Stomach (tissue), 9 donors: ENCODE results near the gene FNDC10. TPM values are rescaled to one million over a fixed set of nuclear protein-coding genes. Genes with fewer than 3 reads are reported as not detected.
"Not testable (repeated sequence)": the region's sequence is repeated elsewhere in the genome, so short reads cannot be mapped to it uniquely, and the experiment has no call there.

ENCODE experiments used
- DNase-seq, 2 donors: peaks; one replicate each; pipeline versions ENCODE4 v3.0.0 to v3.0.0-alpha.2; 2013 to 2019
- H3K27ac ChIP-seq, 5 donors: fragments of 200-600 bp in 4 of 5; sonication (generic) in 4 of 5; one replicate each; pipeline ENCODE4 v1.5.1; 2013 to 2019; ENCODE audit warnings: mild to moderate bottlenecking in 1 of 5, moderate library complexity in 1 of 5
- H3K27me3 ChIP-seq, 3 donors: fragments of 200-600 bp; sonication (generic); one replicate each; pipeline ENCODE4 v1.5.1; 2017 to 2019; ENCODE audit warnings: mixed run types in 1 of 3
- H3K36me3 ChIP-seq, 4 donors: fragments of 200-600 bp; sonication (generic); 1 replicate in 3 of 4; 2 replicates in 1 of 4; pipeline ENCODE4 v1.5.1; 2016 to 2019
- H3K4me1 ChIP-seq, 4 donors: fragments of 200-600 bp; sonication (generic); one replicate each; pipeline ENCODE4 v1.5.1; 2016 to 2019
- H3K4me3 ChIP-seq, 4 donors: fragments of 200-600 bp; sonication (generic) in 3 of 4; one replicate each; pipeline ENCODE4 v1.5.1; 2016 to 2019; ENCODE audit warnings: mild to moderate bottlenecking in 1 of 4
- H3K9me3 ChIP-seq, 4 donors: fragments of 200-600 bp; sonication (generic); one replicate each; pipeline ENCODE4 v1.5.1; 2016 to 2019
- CTCF ChIP-seq, 7 experiments: fragments of 450-650 bp in 4 of 7; fragments of 200-600 bp in 3 of 7; sonication (generic) in 3 of 7; IDR thresholded peaks; one replicate each; pipeline ENCODE4 v1.5.1; 2016 to 2019; ENCODE audit warnings: antibody characterized with exemption in 7 of 7, control low read depth in 2 of 7, mild to moderate bottlenecking in 1 of 7
- EP300 ChIP-seq: sonication (generic); formaldehyde crosslinking; IDR thresholded peaks from one replicate; pipeline ENCODE4 v1.6.1; 2017; ENCODE audit warnings: antibody characterized with exemption
- POLR2A ChIP-seq, 4 donors: fragments of 450-650 bp; IDR thresholded peaks; one replicate each; pipeline ENCODE4 v1.6.1; 2016; ENCODE audit warnings: antibody characterized with exemption in 4 of 4, control low read depth in 2 of 4, mild to moderate bottlenecking in 1 of 4, moderate library complexity in 1 of 4
- POLR2AphosphoS5 ChIP-seq, 3 donors: sonication (generic); formaldehyde crosslinking; IDR thresholded peaks; one replicate each; pipeline ENCODE4 v1.6.1; 2016; ENCODE audit warnings: antibody characterized with exemption in 3 of 3
- WGBS, 5 donors: extraction: QIAGEN DNeasy Blood & Tissue Kit in 3 of 5; methylation state at CpG; one replicate each; pipeline versions ENCODE4 v1.1.5 to v1.1.7; 2013 to 2018; 5-methylcytosine and 5-hydroxymethylcytosine counted together
- intact Hi-C: fragments of 100-400 bp; cut with DNase I; formaldehyde crosslinking; loops from one replicate; pipeline ENCODE4 v1.15.1; 2023; ENCODE audit warnings: low total_unique reads
- polyA plus RNA-seq, 3 donors: library from polyadenylated mRNA; stranded (reverse); fragments of 200-250 nt; gene quantifications; one replicate each; pipeline ENCODE4 v1.2.3, GENCODE V29; 2013
- total RNA-seq, 5 donors: library from RNA; depleted of rRNA; stranded (reverse); fragments of >200 nt; gene quantifications; one replicate each; pipeline versions ENCODE4 v1.1.0 to v1.2.3, GENCODE V29; 2014 to 2016
- donor health status: healthy with polysubstance abuse.
- donor health status: Bipolar disorder and iron deficiency.
- donor health status: healthy.

Gene FNDC10
- total and polyA plus RNA-seq, 8 donors, result 0.29 to 20.0 (median 4.0) TPM; not detected in 3

- DNase-seq, result no peak
- TF ChIP-seq CTCF (IDR thresholded peaks at IDR 0.05) (no peak), EP300 (no peak), POLR2AphosphoS5 (IDR thresholded peaks at IDR 0.05) (no peak), POLR2A (IDR thresholded peaks at IDR 0.05) (no peak)
- 89 to 93% (median 92%) methylated on average over 14 to 15 of the region's 15 CpGs for WGBS, 5 donors
- intact Hi-C loops, result no loop called here
- Histone ChIP-seq H3K27ac (no peak overlapping the region), H3K9me3 (no peaks in the 10 kb centered on the region), H3K36me3 (peaks cover 34 to 70% (median 69%) of the 10 kb centered on the region in 4 donors), H3K4me1 (peaks cover 3 to 30% (median 11%) of the 10 kb centered on the region in 4 donors), H3K4me3 (no peak overlapping the region), H3K27me3 (no peaks in the 10 kb centered on the region)
Measured at GRCh38 chr1:1561801-1562470, 38.0 kb downstream of the FNDC10 start.

- Histone ChIP-seq H3K27ac (no peak overlapping the region), H3K4me3 (no peak overlapping the region), H3K4me1 (peaks cover 0 to 26% (median 7%) of the 10 kb centered on the region in 4 donors), H3K9me3 (no peaks in the 10 kb centered on the region), H3K36me3 (peaks cover 34 to 62% (median 57%) of the 10 kb centered on the region in 4 donors), H3K27me3 (no peaks in the 10 kb centered on the region)
- no peak for TF ChIP-seq POLR2A (IDR thresholded peaks at IDR 0.05)
- TF ChIP-seq POLR2AphosphoS5 (IDR thresholded peaks at IDR 0.05), result no peak
- no peak for TF ChIP-seq EP300
- no peak for TF ChIP-seq CTCF (IDR thresholded peaks at IDR 0.05)
- 89 to 92% (median 90%) methylated on average over 9 of the region's 9 CpGs for WGBS, 5 donors
- no peak for DNase-seq
- intact Hi-C loops, result no loop called here
Measured at GRCh38 chr1:1560178-1560577, 39.8 kb downstream of the FNDC10 start.

GRCh38 chr1:1559066-1559465 lies 40.9 kb downstream of the FNDC10 start:
- Histone ChIP-seq H3K36me3 (peaks cover 26 to 54% (median 46%) of the 10 kb centered on the region in 4 donors), H3K9me3 (no peaks in the 10 kb centered on the region), H3K27me3 (no peaks in the 10 kb centered on the region), H3K4me1 (peaks cover 0 to 30% (median 8%) of the 10 kb centered on the region in 4 donors), H3K27ac (no peak overlapping the region), H3K4me3 (no peak overlapping the region)
- intact Hi-C loops, result no loop called here
- TF ChIP-seq EP300, result no peak
- TF ChIP-seq CTCF (IDR thresholded peaks at IDR 0.05), result no peak
- TF ChIP-seq POLR2AphosphoS5 (IDR thresholded peaks at IDR 0.05), result no peak
- no peak for TF ChIP-seq POLR2A (IDR thresholded peaks at IDR 0.05)
- DNase-seq, result no peak
- WGBS, 5 donors, result 51 to 70% (median 65%) methylated on average over 17 of the region's 17 CpGs

GRCh38 chr1:1558591-1558990 lies 41.3 kb downstream of the FNDC10 start:
- WGBS, 5 donors, result 59 to 84% (median 76%) methylated on average over 4 of the region's 4 CpGs
- H3K36me3 ChIP-seq, result peaks cover 22 to 50% (median 41%) of the 10 kb centered on the region in 4 donors
- peaks cover 0 to 27% (median 7%) of the 10 kb centered on the region in 4 donors for H3K4me1 ChIP-seq
- no peak overlapping the region for H3K27ac ChIP-seq
- DNase-seq, result no peak
- H3K9me3 ChIP-seq, result no peaks in the 10 kb centered on the region
- H3K4me3 ChIP-seq, result no peak overlapping the region
- H3K27me3 ChIP-seq, result no peaks in the 10 kb centered on the region
- no peak for TF ChIP-seq POLR2AphosphoS5 (IDR thresholded peaks at IDR 0.05)
- no peak for TF ChIP-seq EP300
- no peak for TF ChIP-seq POLR2A (IDR thresholded peaks at IDR 0.05)
- no peak for TF ChIP-seq CTCF (IDR thresholded peaks at IDR 0.05)
- intact Hi-C loops, result no loop called here

GRCh38 chr1:1557688-1558087 lies 42.2 kb downstream of the FNDC10 start:
- Histone ChIP-seq H3K4me1 (peaks cover 0 to 26% (median 7%) of the 10 kb centered on the region in 4 donors), H3K36me3 (peaks cover 14 to 41% (median 32%) of the 10 kb centered on the region in 4 donors)
- WGBS, 5 donors, result 92 to 96% (median 94%) methylated on average over 7 of the region's 7 CpGs
- DNase-seq, H3K4me3 ChIP-seq, intact Hi-C loops, H3K9me3 ChIP-seq, H3K27me3 ChIP-seq, H3K27ac ChIP-seq: not testable (repeated sequence)

- H3K4me3 ChIP-seq, DNase-seq, intact Hi-C loops, H3K27ac ChIP-seq, H3K9me3 ChIP-seq, H3K27me3 ChIP-seq: not testable (repeated sequence)
- Histone ChIP-seq H3K4me1 (peaks cover 0 to 26% (median 7%) of the 10 kb centered on the region in 4 donors), H3K36me3 (peaks cover 7 to 37% (median 25%) of the 10 kb centered on the region in 4 donors)
- 88 to 92% (median 90%) methylated on average over 11 of the region's 11 CpGs for WGBS, 5 donors
Measured at GRCh38 chr1:1556961-1557360, 43.0 kb downstream of the FNDC10 start.
